ENCODE data around the gene GRID1. TPM values are rescaled to one million over a fixed set of nuclear protein-coding genes. Genes with fewer than 3 reads are reported as not detected.

Gene GRID1
- total and polyA plus RNA-seq, 9 of the 15 experiments (the other 6 are each of a cell fraction or from before 2014, with no cell fraction given) = 0.01 to 7.2 (median 1.2) TPM

DNA sequence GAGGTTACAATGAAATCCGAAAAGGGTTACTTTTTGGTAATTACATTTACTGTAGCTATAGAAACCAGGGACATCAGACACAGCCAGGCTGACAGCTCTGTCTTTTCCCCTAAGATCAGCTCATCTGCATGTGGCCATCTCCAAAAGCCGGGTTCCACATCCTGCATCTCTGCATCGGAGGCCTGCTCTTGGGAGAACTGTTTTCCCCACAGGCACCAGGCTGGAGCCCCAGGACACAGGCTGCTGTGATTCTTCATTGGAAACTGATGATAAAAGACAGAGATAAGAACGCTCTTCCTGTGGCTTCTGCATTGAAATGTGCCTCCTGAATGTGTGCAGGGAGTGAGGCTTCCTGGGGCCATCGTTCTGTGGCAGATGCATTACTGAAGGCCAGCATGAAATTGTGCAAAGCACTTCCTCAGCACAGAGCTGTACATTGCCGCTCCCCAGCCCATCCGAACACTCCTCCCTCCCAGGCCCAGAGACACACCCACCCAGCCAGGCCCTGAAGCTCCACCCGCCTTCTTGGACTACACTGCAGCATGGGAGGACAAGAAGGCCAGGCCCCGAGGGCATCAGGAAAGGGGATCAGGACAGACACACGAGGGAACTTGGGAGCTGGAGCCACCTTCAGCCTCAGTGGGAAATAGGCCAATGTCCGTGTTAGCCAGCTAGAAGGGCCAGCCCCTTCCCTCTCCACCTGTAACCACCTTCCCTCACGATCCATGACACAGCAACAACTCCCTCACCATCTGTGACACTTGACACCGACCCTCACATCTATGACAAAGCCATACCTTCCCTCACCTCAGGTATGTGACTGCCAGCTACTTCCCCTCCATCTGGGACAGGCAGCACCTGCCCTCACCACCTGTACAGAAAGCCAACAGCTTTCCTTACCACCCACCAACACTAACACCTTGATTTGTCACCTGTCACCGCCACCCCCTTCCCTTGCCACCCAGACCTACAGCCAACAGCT is 113.2 kb downstream of the GRID1 start:
- FAIRE-seq (no peak), ATAC-seq (no peak), DNase-seq (ENCODE audit: extremely low read depth in 1 of 4, low spot score in 3 of 4) (no peak)
- Histone ChIP-seq H3K4me3 (no peak overlapping the region), H4K20me1 (replicated peaks; ENCODE audit: control insufficient read depth, insufficient read depth, low read length) (no peaks in the 10 kb centered on the region), H3K9me3 (replicated peaks; ENCODE audit: control insufficient read depth, insufficient read depth, low read depth, low read length) (no peaks in the 10 kb centered on the region), H3K4me1 (replicated peaks in 1 of 2; ENCODE audit: control insufficient read depth in 2 of 2, insufficient read depth in 2 of 2, low read length in 2 of 2) (no peaks in the 10 kb centered on the region), H3K9ac (ENCODE audit: insufficient read depth in 1 of 2, low read depth in 2 of 2, low read length in 2 of 2) (no peak overlapping the region), H3K4me2 (ENCODE audit: insufficient read depth, low read length) (no peak overlapping the region), H2AFZ (ENCODE audit: low read depth, low read length) (no peak overlapping the region), H3K27me3 (ENCODE audit: control insufficient read depth in 2 of 2, insufficient read depth in 2 of 2, low read length in 2 of 2) (no peaks in the 10 kb centered on the region), H3K27ac (ENCODE audit: extremely low read depth, low read depth, low read length) (no peak overlapping the region), H3K9me1 (ENCODE audit: control insufficient read depth, insufficient read depth, low read length) (no peaks in the 10 kb centered on the region), H3K36me3 (ENCODE audit: control insufficient read depth, insufficient read depth, low read length) (no peaks in the 10 kb centered on the region), H3K79me2 (ENCODE audit: control insufficient read depth, insufficient read depth, low read length) (no peaks in the 10 kb centered on the region)
- intact Hi-C loops (cut with micrococcal nuclease) (no loop called here), in situ Hi-C loops (cut with MboI) (no loop called here)
- POLR2A ChIA-PET = no interaction called here
- CTCF ChIA-PET (ENCODE audit: low intra/inter-chr PET ratio) = no interaction called here
- BruUV-seq (replicated peaks) = no TSS peak
- WGBS (ENCODE audit: insufficient coverage, low coverage, missing lambda C conversion rate) = 1% methylated on average over 12 of the region's 14 CpGs
- TF ChIP-seq MTA1 (IDR thresholded peaks at IDR 0.05; ENCODE audit: borderline replicate concordance) = no peak
- TF ChIP-seq RBM22 (IDR thresholded peaks at IDR 0.05; ENCODE audit: low read depth, low read length, poor library complexity, severe bottlenecking) = no peak
- no peak for TF ChIP-seq E2F4 (CRISPR knock-in tag; IDR thresholded peaks at IDR 0.05; ENCODE audit: low read depth)
- TF ChIP-seq PYGO2 (tag; IDR thresholded peaks at IDR 0.05) = no peak
- no peak for TF ChIP-seq HDAC6 (IDR thresholded peaks at IDR 0.05; ENCODE audit: low read depth, low read length)
- no peak for TF ChIP-seq RBFOX2 (IDR thresholded peaks at IDR 0.05; ENCODE audit: low read depth, low read length)
- no peak for TF ChIP-seq ZNF12 (CRISPR knock-in tag; IDR thresholded peaks at IDR 0.05)
